ENCODE measurements around the gene MLLT3. TPM values are rescaled to one million over a fixed set of nuclear protein-coding genes. Genes with fewer than 3 reads are reported as not detected.

The MLLT3 gene
- total RNA-seq, 4 donors from 2014 or later: 9.4 to 38.2 (median 30.2) TPM

DNA sequence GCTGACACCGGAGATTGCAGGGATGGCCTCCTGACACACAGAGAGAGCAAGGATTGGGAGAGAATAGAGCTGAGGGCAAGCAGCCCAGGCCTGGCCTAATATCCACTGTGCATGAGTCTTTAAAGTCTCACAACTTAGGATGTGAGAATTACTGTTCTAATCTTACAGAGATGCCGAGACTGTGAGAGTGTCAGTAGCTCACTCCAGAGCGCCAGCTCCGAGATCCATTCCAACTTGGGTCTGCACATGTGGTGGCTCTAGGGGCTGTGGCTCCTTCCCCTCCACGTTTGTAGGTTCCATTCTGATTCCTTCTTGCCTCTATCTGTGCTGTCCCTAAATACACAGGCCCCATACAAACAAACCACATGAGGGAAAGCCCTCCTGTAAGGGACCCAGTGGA, 304.6 kb downstream of the MLLT3 start:
- H3K27ac ChIP-seq: no peak overlapping the region
- no peak for DNase-seq
- TF ChIP-seq POLR2A (IDR thresholded peaks at IDR 0.05): no peak
- peaks cover 0 to 8% (median 0%) of the 10 kb centered on the region in 4 donors for H3K4me1 ChIP-seq
- H3K36me3 ChIP-seq: no peaks in the 10 kb centered on the region
- H3K27me3 ChIP-seq: no peaks in the 10 kb centered on the region
- no peaks in the 10 kb centered on the region for H3K9me3 ChIP-seq
- H3K4me3 ChIP-seq: no peak overlapping the region
- in situ Hi-C loops (cut with MboI; ENCODE audit: low pct_ligation_motif_present in 1 of 4, low pct_unique_long_range_greater_than_20kb in 1 of 4, low sequenced_read_pairs in 3 of 4) (no loop called here), intact Hi-C loops (cut with DNase I; ENCODE audit: low total_unique reads) (no loop called here)
- 84 to 100% methylated on average over 3 to 5 of the region's 5 CpGs for WGBS, 2 donors (ENCODE audit: low coverage in 1 of 2)

DNA sequence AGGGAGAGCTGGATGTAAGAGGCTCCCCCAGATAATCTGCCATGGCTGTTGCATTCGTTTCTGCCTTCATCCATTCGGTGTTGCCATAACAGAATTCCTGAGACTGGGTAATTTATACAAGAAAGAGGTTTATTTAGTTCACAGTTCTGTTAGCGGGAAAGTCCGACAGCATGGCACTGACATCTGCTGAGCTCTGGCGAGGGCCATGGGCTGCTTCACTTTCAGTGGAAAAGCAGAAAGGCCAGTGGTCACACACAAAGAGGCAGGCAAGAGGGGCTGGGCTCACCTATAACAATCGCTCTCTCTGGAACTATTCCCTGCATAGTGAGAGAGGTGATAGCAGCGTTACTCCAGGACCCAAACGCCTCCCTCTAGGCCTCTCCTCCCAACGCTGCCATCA, 305.9 kb downstream of the MLLT3 start:
- no peaks in the 10 kb centered on the region for H3K36me3 ChIP-seq
- H3K9me3 ChIP-seq: no peaks in the 10 kb centered on the region
- H3K4me1 ChIP-seq: peaks cover 0 to 8% (median 0%) of the 10 kb centered on the region in 4 donors
- H3K4me3 ChIP-seq: no peak overlapping the region
- H3K27ac ChIP-seq: no peak overlapping the region
- TF ChIP-seq EP300 (IDR thresholded peaks at IDR 0.05; ENCODE audit: low read depth) (no peak), POLR2AphosphoS5 (IDR thresholded peaks at IDR 0.05) (no peak), POLR2A (IDR thresholded peaks at IDR 0.05) (no peak)
- TF ChIP-seq, protein P1, sequence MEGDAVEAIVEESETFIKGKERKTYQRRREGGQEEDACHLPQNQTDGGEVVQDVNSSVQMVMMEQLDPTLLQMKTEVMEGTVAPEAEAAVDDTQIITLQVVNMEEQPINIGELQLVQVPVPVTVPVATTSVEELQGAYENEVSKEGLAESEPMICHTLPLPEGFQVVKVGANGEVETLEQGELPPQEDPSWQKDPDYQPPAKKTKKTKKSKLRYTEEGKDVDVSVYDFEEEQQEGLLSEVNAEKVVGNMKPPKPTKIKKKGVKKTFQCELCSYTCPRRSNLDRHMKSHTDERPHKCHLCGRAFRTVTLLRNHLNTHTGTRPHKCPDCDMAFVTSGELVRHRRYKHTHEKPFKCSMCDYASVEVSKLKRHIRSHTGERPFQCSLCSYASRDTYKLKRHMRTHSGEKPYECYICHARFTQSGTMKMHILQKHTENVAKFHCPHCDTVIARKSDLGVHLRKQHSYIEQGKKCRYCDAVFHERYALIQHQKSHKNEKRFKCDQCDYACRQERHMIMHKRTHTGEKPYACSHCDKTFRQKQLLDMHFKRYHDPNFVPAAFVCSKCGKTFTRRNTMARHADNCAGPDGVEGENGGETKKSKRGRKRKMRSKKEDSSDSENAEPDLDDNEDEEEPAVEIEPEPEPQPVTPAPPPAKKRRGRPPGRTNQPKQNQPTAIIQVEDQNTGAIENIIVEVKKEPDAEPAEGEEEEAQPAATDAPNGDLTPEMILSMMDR (IDR thresholded peaks at IDR 0.05): no peak
- intact Hi-C loops (cut with DNase I; ENCODE audit: low total_unique reads) (no loop called here), in situ Hi-C loops (cut with MboI; ENCODE audit: low pct_ligation_motif_present in 1 of 4, low pct_unique_long_range_greater_than_20kb in 1 of 4, low sequenced_read_pairs in 3 of 4) (no loop called here)
- H3K27me3 ChIP-seq: no peaks in the 10 kb centered on the region
- 84 to 88% methylated on average over 4 to 9 of the region's 9 CpGs for WGBS, 2 donors (ENCODE audit: low coverage in 1 of 2)
- no peak for DNase-seq

DNA sequence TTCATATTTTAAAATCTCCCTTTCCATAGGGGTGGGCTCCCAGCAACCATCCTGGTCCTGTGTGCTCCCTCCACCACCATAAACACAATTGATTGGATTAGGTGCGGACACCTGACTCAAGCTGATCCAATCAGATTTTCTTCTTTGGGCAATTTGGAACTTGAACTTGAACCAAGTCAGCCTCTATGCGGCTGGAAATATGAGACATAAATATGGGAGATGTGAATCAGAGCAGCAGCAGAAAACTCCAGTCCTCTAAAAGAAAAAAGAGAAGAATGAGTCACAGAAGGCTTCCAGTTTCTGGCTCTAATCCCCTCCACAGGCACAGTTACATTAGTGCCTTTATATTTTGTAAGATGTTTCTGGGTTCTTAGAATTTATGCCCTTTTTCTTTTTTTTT, 306.6 kb downstream of the MLLT3 start:
- 80 to 100% methylated on average over 1 to 2 of the region's 2 CpGs for WGBS, 2 donors (ENCODE audit: low coverage in 1 of 2)
- Histone ChIP-seq H3K9me3 (no peaks in the 10 kb centered on the region), H3K4me3 (no peak overlapping the region), H3K36me3 (no peaks in the 10 kb centered on the region), H3K4me1 (peaks cover 0 to 8% (median 0%) of the 10 kb centered on the region in 4 donors), H3K27me3 (no peaks in the 10 kb centered on the region), H3K27ac (peak overlapping the region in 1 of 4 donors; percentile 35)
- in situ Hi-C loops (cut with MboI; ENCODE audit: low pct_ligation_motif_present in 1 of 4, low pct_unique_long_range_greater_than_20kb in 1 of 4, low sequenced_read_pairs in 3 of 4) (no loop called here), intact Hi-C loops (cut with DNase I; ENCODE audit: low total_unique reads) (no loop called here)
- DNase-seq: no peak
- TF ChIP-seq POLR2AphosphoS5 (IDR thresholded peaks at IDR 0.05) (no peak), POLR2A (IDR thresholded peaks at IDR 0.05) (no peak), EP300 (IDR thresholded peaks at IDR 0.05; ENCODE audit: low read depth) (no peak)
- TF ChIP-seq, protein P1 (IDR thresholded peaks at IDR 0.05): no peak

DNA sequence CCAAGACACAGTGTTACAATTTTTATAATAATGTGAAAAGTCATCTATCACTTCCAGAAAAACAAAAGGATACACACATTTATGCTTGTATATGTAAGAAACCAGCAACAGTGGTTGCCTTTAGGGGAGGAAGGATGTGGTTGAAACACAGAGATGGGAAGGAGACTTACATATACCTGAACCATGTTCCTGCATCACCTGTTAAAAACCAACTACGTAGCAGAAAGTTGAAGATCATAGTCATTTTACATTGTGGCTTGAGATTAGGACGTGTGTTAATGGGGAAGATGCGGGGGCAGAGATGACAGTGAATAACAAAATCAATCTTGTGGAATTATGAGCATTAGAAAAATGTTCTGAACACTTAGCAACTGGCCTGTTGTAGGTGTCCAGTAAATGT, 307.3 kb downstream of the MLLT3 start:
- Histone ChIP-seq H3K36me3 (no peaks in the 10 kb centered on the region), H3K9me3 (no peaks in the 10 kb centered on the region), H3K4me3 (no peak overlapping the region), H3K4me1 (peaks cover 0 to 4% (median 0%) of the 10 kb centered on the region in 4 donors), H3K27ac (peak overlapping the region in 1 of 4 donors; percentile 35), H3K27me3 (no peaks in the 10 kb centered on the region)
- WGBS, 2 donors (ENCODE audit: low coverage in 1 of 2): 69 to 79% methylated on average over 3 of the region's 3 CpGs
- no peak for TF ChIP-seq EP300 (IDR thresholded peaks at IDR 0.05; ENCODE audit: low read depth)
- TF ChIP-seq POLR2AphosphoS5 (IDR thresholded peaks at IDR 0.05): no peak
- no peak for TF ChIP-seq POLR2A (IDR thresholded peaks at IDR 0.05)
- TF ChIP-seq, protein P1 (IDR thresholded peaks at IDR 0.05): no peak
- in situ Hi-C loops (cut with MboI; ENCODE audit: low pct_ligation_motif_present in 1 of 4, low pct_unique_long_range_greater_than_20kb in 1 of 4, low sequenced_read_pairs in 3 of 4): no loop called here
- no peak for DNase-seq
- intact Hi-C loops (cut with DNase I; ENCODE audit: low total_unique reads): no loop called here

DNA sequence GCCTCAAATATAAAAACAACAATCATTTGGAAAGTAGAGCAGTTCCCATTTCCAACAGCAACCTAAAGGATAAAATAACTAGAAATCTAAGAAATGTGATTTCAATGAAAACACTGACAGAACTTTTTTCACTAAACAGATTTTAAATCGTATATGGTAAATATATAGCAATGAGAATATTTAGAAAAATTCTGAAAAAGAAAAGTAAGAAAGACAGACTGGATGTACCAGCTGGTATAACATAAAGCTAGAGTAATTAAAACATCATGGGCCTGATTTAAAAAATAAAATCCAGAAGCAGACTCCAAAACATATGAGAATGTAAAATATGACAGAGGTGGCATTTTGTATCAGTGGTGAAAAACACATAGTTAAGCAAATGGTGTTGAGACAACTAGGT, 308.9 kb downstream of the MLLT3 start:
- H3K27me3 ChIP-seq: no peaks in the 10 kb centered on the region
- intact Hi-C loops (cut with DNase I; ENCODE audit: low total_unique reads): no loop called here
- no peak for TF ChIP-seq POLR2A (IDR thresholded peaks at IDR 0.05)
- no peak for TF ChIP-seq EP300 (IDR thresholded peaks at IDR 0.05; ENCODE audit: low read depth)
- TF ChIP-seq, protein P1 (IDR thresholded peaks at IDR 0.05): no peak
- TF ChIP-seq POLR2AphosphoS5 (IDR thresholded peaks at IDR 0.05): no peak
- no peaks in the 10 kb centered on the region for H3K36me3 ChIP-seq
- no peaks in the 10 kb centered on the region for H3K9me3 ChIP-seq
- H3K4me3 ChIP-seq: no peak overlapping the region
- in situ Hi-C loops (cut with MboI; ENCODE audit: low pct_ligation_motif_present in 1 of 4, low pct_unique_long_range_greater_than_20kb in 1 of 4, low sequenced_read_pairs in 3 of 4): no loop called here
- whole genome bisulfite sequencing, 2 donors (ENCODE audit: low coverage in 1 of 2): 91 to 92% methylated on average over 1 of the region's 1 CpG
- no peak for DNase-seq
- peaks cover 0 to 4% (median 0%) of the 10 kb centered on the region in 4 donors for H3K4me1 ChIP-seq
- H3K27ac ChIP-seq: no peak overlapping the region
